H1 (cell line): ENCODE results near the gene TEX54. TPM values are rescaled to one million over a fixed set of nuclear protein-coding genes. Genes with fewer than 3 reads are reported as not detected.

Experiments used
- CTCF ChIA-PET: fragments of 300-600 bp; sonication (Branson Sonifier 250); formaldehyde crosslinking; loops from one replicate; lab custom pipeline; 2021; ENCODE audit not compliant: partially characterized antibody; lab: Charles Lee
- POLR2A ChIA-PET: fragments of 300-600 bp; sonication (Branson Sonifier 250); formaldehyde crosslinking; loops from one replicate; lab custom pipeline; 2021; ENCODE audit warnings: inconsistent platforms; ENCODE audit not compliant: partially characterized antibody; lab: Charles Lee
- DNase-seq, 2 experiments: peaks; one replicate each; pipeline versions ENCODE4 v3.0.0 to v3.0.0-alpha.2; 2010 to 2022; ENCODE audit warnings: low spot score in 2 of 2, low read depth in 1 of 2, mixed read lengths in 1 of 2
- FAIRE-seq: peaks from 2 replicates; lab custom pipeline; 2011; peaks lifted over from hg19 to GRCh38; lab: Jason Lieb, UNC
- H2AFZ ChIP-seq: 2 replicates; pipeline ENCODE4 v1.8.1; 2012; ENCODE audit warnings: low read length, inconsistent platforms
- H2AK5ac ChIP-seq: 2 replicates; pipeline ENCODE4 v1.6.1; 2013; ENCODE audit warnings: low read depth, low read length
- H2BK120ac ChIP-seq: replicated peaks from 2 replicates; pipeline ENCODE3; 2013; ENCODE audit warnings: low read depth, low read length, inconsistent platforms
- H2BK12ac ChIP-seq: 2 replicates; pipeline ENCODE4 v1.6.1; 2013; ENCODE audit warnings: low read depth, low read length
- H2BK15ac ChIP-seq: 2 replicates; pipeline ENCODE4 v1.6.1; 2013; ENCODE audit warnings: low read length
- H2BK20ac ChIP-seq: 2 replicates; pipeline ENCODE4 v1.6.1; 2013; ENCODE audit warnings: low read length
- H2BK5ac ChIP-seq: 2 replicates; pipeline ENCODE4 v1.6.1; 2013; ENCODE audit warnings: low read depth, low read length
- H3K14ac ChIP-seq: 2 replicates; pipeline ENCODE4 v1.6.1; 2013; ENCODE audit warnings: inconsistent platforms; ENCODE audit not compliant: insufficient read length
- H3K18ac ChIP-seq: 2 replicates; pipeline ENCODE4 v1.6.1; 2013; ENCODE audit warnings: low read length; ENCODE audit errors: extremely low read depth
- H3K23ac ChIP-seq: 2 replicates; pipeline ENCODE4 v1.6.1; 2013; ENCODE audit warnings: inconsistent platforms; ENCODE audit not compliant: insufficient read length
- H3K23me2 ChIP-seq: 2 replicates; pipeline ENCODE4 v1.6.1; 2013; ENCODE audit warnings: low read depth, low read length
- H3K27ac ChIP-seq: 2 replicates; pipeline ENCODE4 v1.6.1; 2011; ENCODE audit warnings: low read depth, low read length, inconsistent platforms
- H3K27me3 ChIP-seq, 4 experiments: replicated peaks in 1 of 4; 1 replicate in 1 of 4; 2 replicates in 3 of 4; pipeline versions ENCODE4 v1.6.1 to v1.8.1; 2011 to 2013; ENCODE audit warnings: low read length in 3 of 4, mild to moderate bottlenecking in 3 of 4, inconsistent platforms in 2 of 4, mixed read lengths in 2 of 4, moderate library complexity in 1 of 4; ENCODE audit not compliant: control insufficient read depth in 3 of 4, insufficient read depth in 3 of 4; ENCODE audit errors: extremely low read depth in 1 of 4
- H3K36me3 ChIP-seq, 4 experiments: 2 replicates each; pipeline versions ENCODE4 v1.6.1 to v1.8.1; 2011 to 2013; ENCODE audit warnings: mild to moderate bottlenecking in 4 of 4, low read length in 3 of 4, moderate library complexity in 2 of 4, control low read depth in 1 of 4, inconsistent platforms in 1 of 4; ENCODE audit not compliant: insufficient read depth in 4 of 4, control insufficient read depth in 2 of 4
- H3K4ac ChIP-seq: replicated peaks from 2 replicates; pipeline ENCODE3; 2013; ENCODE audit warnings: low read length, low read depth, mixed read lengths, inconsistent platforms; ENCODE audit not compliant: insufficient read length
- H3K4me1 ChIP-seq, 4 experiments: replicated peaks in 1 of 4; 1 replicate in 1 of 4; 2 replicates in 3 of 4; pipeline versions ENCODE4 v1.6.1 to v1.8.1; 2011 to 2013; ENCODE audit warnings: low read length in 3 of 4, inconsistent platforms in 2 of 4, mixed read lengths in 1 of 4; ENCODE audit not compliant: insufficient read depth in 4 of 4, control insufficient read depth in 3 of 4
- H3K4me2 ChIP-seq, 2 experiments: 2 replicates each; pipeline versions ENCODE4 v1.6.1 to v1.8.1; 2011 to 2013; ENCODE audit warnings: low read depth in 2 of 2, low read length in 2 of 2, control low read depth in 1 of 2, inconsistent platforms in 1 of 2, mild to moderate bottlenecking in 1 of 2; ENCODE audit not compliant: insufficient read depth in 1 of 2
- H3K4me3 ChIP-seq, 4 experiments: fragments of 200-600, 300-600 bp in 1 of 4; sonication (generic), shearing (Covaris generic), sonication (Bioruptor Twin) in 1 of 4; 2 replicates each; pipeline versions ENCODE4 v1.5.1 to v1.8.1; 2011 to 2016; ENCODE audit warnings: low read length in 4 of 4, low read depth in 3 of 4, control low read depth in 2 of 4, inconsistent platforms in 2 of 4, mild to moderate bottlenecking in 2 of 4, mixed read lengths in 1 of 4, moderate library complexity in 1 of 4; ENCODE audit not compliant: insufficient read depth in 2 of 4; ENCODE audit errors: extremely low read depth in 1 of 4
- H3K56ac ChIP-seq: replicated peaks from 2 replicates; pipeline ENCODE3; 2013; ENCODE audit warnings: low read depth, mild to moderate bottlenecking, mixed read lengths, low read length, inconsistent platforms; ENCODE audit not compliant: insufficient read length
- H3K79me1 ChIP-seq: 2 replicates; pipeline ENCODE4 v1.6.1; 2013; ENCODE audit warnings: low read depth, low read length, control low read depth
- H3K79me2 ChIP-seq, 2 experiments: 2 replicates each; pipeline versions ENCODE4 v1.6.1 to v1.8.1; 2012 to 2013; ENCODE audit warnings: low read length in 2 of 2, mild to moderate bottlenecking in 2 of 2, inconsistent platforms in 1 of 2; ENCODE audit not compliant: insufficient read depth in 2 of 2, control insufficient read depth in 1 of 2
- H3K9ac ChIP-seq, 4 experiments: replicated peaks in 1 of 4; 1 replicate in 1 of 4; 2 replicates in 3 of 4; pipeline versions ENCODE4 v1.6.1 to v1.8.1; 2011 to 2013; ENCODE audit warnings: low read depth in 3 of 4, low read length in 3 of 4, control low read depth in 2 of 4, mild to moderate bottlenecking in 2 of 4, moderate library complexity in 2 of 4, inconsistent platforms in 1 of 4; ENCODE audit errors: extremely low read depth in 1 of 4
- H3K9me3 ChIP-seq, 2 experiments: 2 replicates each; pipeline versions ENCODE4 v1.6.1 to v1.8.1; 2012 to 2013; ENCODE audit warnings: mild to moderate bottlenecking in 2 of 2, moderate library complexity in 2 of 2, control low read depth in 1 of 2, inconsistent platforms in 1 of 2, low read depth in 1 of 2, low read length in 1 of 2, mixed read lengths in 1 of 2; ENCODE audit not compliant: insufficient read depth in 2 of 2
- H4K20me1 ChIP-seq, 2 experiments: replicated peaks in 1 of 2; 2 replicates each; pipeline versions ENCODE3 to v1.8.1; 2011 to 2013; ENCODE audit warnings: inconsistent platforms in 2 of 2, low read length in 2 of 2, mild to moderate bottlenecking in 1 of 2; ENCODE audit not compliant: insufficient read depth in 2 of 2, control insufficient read depth in 1 of 2
- H4K5ac ChIP-seq: 2 replicates; pipeline ENCODE4 v1.6.1; 2013; ENCODE audit warnings: low read length, low read depth, mixed read lengths, inconsistent platforms; ENCODE audit not compliant: insufficient read length
- H4K8ac ChIP-seq: 2 replicates; pipeline ENCODE4 v1.8.0; 2013; ENCODE audit warnings: mild to moderate bottlenecking, moderate library complexity, low read length, inconsistent platforms; ENCODE audit not compliant: insufficient read depth; ENCODE audit errors: extremely low read depth
- H4K91ac ChIP-seq: replicated peaks from 2 replicates; pipeline ENCODE3; 2013; ENCODE audit warnings: low read length, mixed read lengths, inconsistent platforms; ENCODE audit not compliant: insufficient read length
- CBX5 ChIP-seq: fragments of 300-800, 300-1000 bp; sonication (generic); IDR thresholded peaks from 2 replicates; pipeline ENCODE4 v1.7.1; 2016; ENCODE audit warnings: antibody characterized with exemption, low read length, low read depth
- CEBPB ChIP-seq: IDR thresholded peaks from 2 replicates; pipeline ENCODE4 v1.6.1; 2012; ENCODE audit warnings: low read depth, low read length
- JUN ChIP-seq: IDR thresholded peaks from 2 replicates; pipeline ENCODE4 v1.6.1; 2011; ENCODE audit warnings: low read depth, mild to moderate bottlenecking, improper control_type of control experiment, low read length
- MAFK ChIP-seq: IDR thresholded peaks from 2 replicates; pipeline ENCODE4 v1.6.1; 2012; ENCODE audit warnings: low read depth, mild to moderate bottlenecking, improper control_type of control experiment, low read length
- TBP ChIP-seq: IDR thresholded peaks from 2 replicates; pipeline ENCODE4 v1.6.1; 2011; ENCODE audit warnings: low read depth, low read length, improper control_type of control experiment
- WGBS, 2 experiments: shearing (Covaris generic) in 1 of 2; methylation state at CpG; one replicate each; pipeline versions ENCODE4 v1.1.6 to v1.1.7; 2013 to 2015; ENCODE audit warnings: low lambda C conversion rate in 2 of 2, mixed read lengths in 2 of 2, inconsistent platforms in 1 of 2, low coverage in 1 of 2, missing lambda C conversion rate in 1 of 2; ENCODE audit not compliant: insufficient replicate concordance in 2 of 2, insufficient coverage in 1 of 2, insufficient read length in 1 of 2; ENCODE audit errors: extremely low coverage in 1 of 2, missing lambda C conversion rate in 1 of 2; 5-methylcytosine and 5-hydroxymethylcytosine counted together
- polyA plus RNA-seq, 7 experiments: library from polyadenylated mRNA; depleted of rRNA in 3 of 7; stranded (reverse) in 5 of 7; unstranded in 2 of 7; fragments of >200 nt in 5 of 7; fragments of 200-250 nt in 2 of 7; gene quantifications; 1 replicate in 5 of 7; 2 replicates in 1 of 7; 4 replicates in 1 of 7; pipeline versions ENCODE4 v1.2.1 to v1.2.3, GENCODE V29; 2011 to 2013; ENCODE audit warnings: missing spikeins in 2 of 7, mixed read lengths in 2 of 7
- total RNA-seq: library from RNA; stranded (reverse); fragmentation: NEBNext Ultra II Directional; extraction: Animal tissue kit (Norgen Biotek cat#: 25700); gene quantifications from 2 replicates; pipeline ENCODE4 v1.2.1, GENCODE V29; 2021
- TF ChIP-seq, protein P1 (sequence below): IDR thresholded peaks from 2 replicates; pipeline ENCODE4 v1.6.1; 2012; ENCODE audit warnings: low read length, inconsistent platforms
- TF ChIP-seq, protein P2 (sequence below): IDR thresholded peaks from 2 replicates; pipeline ENCODE4 v1.6.1; 2012; ENCODE audit warnings: inconsistent platforms

Gene TEX54
- total and polyA plus RNA-seq, 2 of the 8 experiments (the other 6 are each of a cell fraction or from before 2014, with no cell fraction given), result 1.2 TPM; not detected in 1

DNA sequence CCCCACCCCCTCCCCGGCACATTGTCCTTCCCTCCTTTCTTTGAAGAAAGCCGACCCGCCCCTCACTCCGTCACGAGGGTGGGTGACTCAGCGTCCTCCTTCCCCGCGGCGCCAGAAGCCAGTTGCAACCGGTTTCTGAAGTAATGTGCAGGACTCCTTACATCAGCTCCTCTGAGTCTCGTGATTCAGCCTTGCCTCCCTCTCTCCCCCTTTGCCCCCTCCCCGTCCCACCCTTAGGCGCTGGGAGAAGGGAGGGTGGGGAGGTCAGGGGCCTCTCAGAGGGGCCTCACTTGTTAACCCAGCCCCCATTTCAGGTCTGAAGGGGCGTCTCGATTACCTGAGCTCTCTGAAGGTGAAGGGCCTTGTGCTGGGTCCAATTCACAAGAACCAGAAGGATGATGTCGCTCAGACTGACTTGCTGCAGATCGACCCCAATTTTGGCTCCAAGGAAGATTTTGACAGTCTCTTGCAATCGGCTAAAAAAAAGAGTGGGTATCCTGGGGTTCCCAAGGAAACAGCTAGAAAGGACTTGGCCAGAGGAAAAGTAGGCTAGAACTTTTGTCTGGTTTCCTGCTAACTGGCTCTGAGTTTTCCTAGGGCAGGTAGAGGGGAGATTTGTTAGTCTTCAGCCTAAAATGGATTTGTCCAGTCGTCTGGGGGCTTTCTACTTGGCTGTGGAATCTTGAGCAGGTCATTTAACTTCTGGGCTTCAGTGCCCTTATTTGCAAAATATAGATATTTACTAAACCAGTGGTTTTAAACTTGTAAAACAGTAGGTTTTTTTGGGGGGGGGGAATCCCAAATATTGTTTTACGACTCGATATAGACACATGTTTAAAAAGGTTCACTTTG, 49.2 kb upstream of the TEX54 start:
- peak overlapping the region; percentile 68 for H2BK120ac ChIP-seq
- peak in 1 of 2 experiments; percentile 83 for DNase-seq
- TF ChIP-seq, protein P1, sequence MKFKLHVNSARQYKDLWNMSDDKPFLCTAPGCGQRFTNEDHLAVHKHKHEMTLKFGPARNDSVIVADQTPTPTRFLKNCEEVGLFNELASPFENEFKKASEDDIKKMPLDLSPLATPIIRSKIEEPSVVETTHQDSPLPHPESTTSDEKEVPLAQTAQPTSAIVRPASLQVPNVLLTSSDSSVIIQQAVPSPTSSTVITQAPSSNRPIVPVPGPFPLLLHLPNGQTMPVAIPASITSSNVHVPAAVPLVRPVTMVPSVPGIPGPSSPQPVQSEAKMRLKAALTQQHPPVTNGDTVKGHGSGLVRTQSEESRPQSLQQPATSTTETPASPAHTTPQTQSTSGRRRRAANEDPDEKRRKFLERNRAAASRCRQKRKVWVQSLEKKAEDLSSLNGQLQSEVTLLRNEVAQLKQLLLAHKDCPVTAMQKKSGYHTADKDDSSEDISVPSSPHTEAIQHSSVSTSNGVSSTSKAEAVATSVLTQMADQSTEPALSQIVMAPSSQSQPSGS, result no peak
- TF ChIP-seq TBP (peak; percentile 13; the same call in 1 of the 2 replicates), MAFK (peak; percentile 70; the same call in 1 of the 2 replicates), CEBPB (peak; percentile 98), CBX5 (no peak), JUN (peak; percentile 80)
- TF ChIP-seq, protein P2, sequence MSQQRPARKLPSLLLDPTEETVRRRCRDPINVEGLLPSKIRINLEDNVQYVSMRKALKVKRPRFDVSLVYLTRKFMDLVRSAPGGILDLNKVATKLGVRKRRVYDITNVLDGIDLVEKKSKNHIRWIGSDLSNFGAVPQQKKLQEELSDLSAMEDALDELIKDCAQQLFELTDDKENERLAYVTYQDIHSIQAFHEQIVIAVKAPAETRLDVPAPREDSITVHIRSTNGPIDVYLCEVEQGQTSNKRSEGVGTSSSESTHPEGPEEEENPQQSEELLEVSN, result no peak

More for the DNA sequence above, 49.2 kb upstream of the TEX54 start:
- Histone ChIP-seq H3K4me3 (peak overlapping the region; percentile 67 to 97 (median 88)), H3K56ac (peak overlapping the region; percentile 55), H2BK20ac (no peak overlapping the region), H3K27ac (peak overlapping the region; percentile 98), H3K79me1 (peaks cover 6% of the 10 kb centered on the region; the same call in 1 of the 2 replicates), H3K18ac (peak overlapping the region; percentile 75; the same call in 1 of the 2 replicates), H3K79me2 (peaks cover 4 to 74% of the 10 kb centered on the region in 2 experiments), H2AK5ac (peak overlapping the region; percentile 76; the same call in 1 of the 2 replicates), H3K23ac (no peak overlapping the region), H3K9me3 (no peaks in the 10 kb centered on the region), H4K5ac (peak overlapping the region; percentile 86), H2BK12ac (peak overlapping the region; percentile 85; the same call in 1 of the 2 replicates), H4K8ac (peak overlapping the region; percentile 99; the same call in 1 of the 2 replicates), H2AFZ (no peak overlapping the region), H3K27me3 (no peaks in the 10 kb centered on the region), H3K4me2 (peak overlapping the region; percentile 59 to 85), H3K4ac (peak overlapping the region; percentile 77), H2BK5ac (peak overlapping the region; percentile 100), H3K23me2 (peaks cover 5% of the 10 kb centered on the region; the same call in 1 of the 2 replicates), H3K36me3 (peaks cover 44 to 74% (median 57%) of the 10 kb centered on the region in 4 experiments), H2BK15ac (no peak overlapping the region), H3K14ac (no peak overlapping the region), H3K9ac (peak overlapping the region; percentile 95 to 100 (median 99)), H4K20me1 (peaks cover 11 to 26% of the 10 kb centered on the region in 2 experiments), H3K4me1 (peaks cover 0 to 30% (median 12%) of the 10 kb centered on the region in 4 experiments; a peak in 5 of 7 replicates), H4K91ac (peak overlapping the region; percentile 52)
- ChIA-PET POLR2A (interaction anchor here (0.7 to 57.8 kb wide), 30 partner anchors 4 to 1147 kb away, joined by 3 to 2104 read pairs (median 5); partner anchors contain the start of genes B3GAT3, C11orf98, CHRM1 and CSKMT), CTCF (interaction anchor here (0.9 to 2.7 kb wide), 16 partner anchors 8 to 609 kb away, joined by 3 to 11 read pairs (median 4); partner anchors contain the start of genes TMEM179B and WDR74)
- no peak for FAIRE-seq
- 17% methylated on average over 16 of the region's 21 CpGs; no CpG with 5 or more reads in 1 of the 2 experiments for WGBS, 2 experiments
